ENCODE results near the gene NID2.

The NID2 gene

DNA sequence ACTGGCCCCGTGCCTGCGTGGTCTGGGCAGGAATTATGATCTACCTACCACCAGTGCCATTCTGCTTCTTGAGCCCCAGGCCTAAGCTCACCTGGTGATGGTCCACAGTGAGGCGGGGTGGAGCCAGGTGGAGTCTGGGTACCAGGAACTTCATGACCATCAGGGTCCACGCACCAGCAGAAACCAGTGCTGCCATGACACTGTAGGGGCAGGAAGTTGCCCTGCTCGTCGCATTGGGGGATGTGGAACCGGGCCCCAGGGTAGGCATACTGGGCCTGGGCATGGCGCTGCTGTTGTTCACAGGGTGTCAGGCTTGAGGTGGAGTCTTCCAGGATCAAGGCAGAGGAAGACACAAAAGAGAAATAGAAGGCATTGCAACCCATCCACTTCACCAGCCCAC, 49.9 kb downstream of the NID2 start:
- no peak overlapping the region for H3K4me3 ChIP-seq (ENCODE audit: control insufficient read depth, low read depth, low read length)
- DNase-seq (ENCODE audit: low read depth), result no peak
- TF ChIP-seq, protein P1, sequence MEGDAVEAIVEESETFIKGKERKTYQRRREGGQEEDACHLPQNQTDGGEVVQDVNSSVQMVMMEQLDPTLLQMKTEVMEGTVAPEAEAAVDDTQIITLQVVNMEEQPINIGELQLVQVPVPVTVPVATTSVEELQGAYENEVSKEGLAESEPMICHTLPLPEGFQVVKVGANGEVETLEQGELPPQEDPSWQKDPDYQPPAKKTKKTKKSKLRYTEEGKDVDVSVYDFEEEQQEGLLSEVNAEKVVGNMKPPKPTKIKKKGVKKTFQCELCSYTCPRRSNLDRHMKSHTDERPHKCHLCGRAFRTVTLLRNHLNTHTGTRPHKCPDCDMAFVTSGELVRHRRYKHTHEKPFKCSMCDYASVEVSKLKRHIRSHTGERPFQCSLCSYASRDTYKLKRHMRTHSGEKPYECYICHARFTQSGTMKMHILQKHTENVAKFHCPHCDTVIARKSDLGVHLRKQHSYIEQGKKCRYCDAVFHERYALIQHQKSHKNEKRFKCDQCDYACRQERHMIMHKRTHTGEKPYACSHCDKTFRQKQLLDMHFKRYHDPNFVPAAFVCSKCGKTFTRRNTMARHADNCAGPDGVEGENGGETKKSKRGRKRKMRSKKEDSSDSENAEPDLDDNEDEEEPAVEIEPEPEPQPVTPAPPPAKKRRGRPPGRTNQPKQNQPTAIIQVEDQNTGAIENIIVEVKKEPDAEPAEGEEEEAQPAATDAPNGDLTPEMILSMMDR (IDR thresholded peaks at IDR 0.05; ENCODE audit: control insufficient read depth, insufficient read depth, low read depth, low read length, missing control alignments), result no peak

DNA sequence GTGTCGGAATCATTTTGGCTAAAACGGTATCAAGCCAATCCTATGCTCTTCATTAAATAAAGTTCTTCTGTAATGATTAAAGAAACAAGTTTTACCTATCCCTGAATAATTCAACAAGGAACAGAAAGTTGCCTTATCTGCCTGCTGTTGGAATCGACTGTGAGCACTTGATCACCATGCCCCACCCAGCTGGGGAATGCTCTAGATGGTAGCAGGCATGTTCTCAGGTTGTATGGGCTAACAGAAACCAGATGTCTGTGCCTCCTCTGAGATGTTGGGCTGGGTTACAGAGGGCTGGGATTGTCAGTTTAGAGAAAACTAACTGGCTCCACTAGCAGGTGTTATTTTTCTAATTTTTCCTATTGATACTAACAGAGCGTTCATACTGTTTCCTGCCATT, 50.6 kb downstream of the NID2 start:
- no peak overlapping the region for H3K4me3 ChIP-seq (ENCODE audit: control insufficient read depth, low read depth, low read length)
- DNase-seq (ENCODE audit: low read depth), result no peak
- TF ChIP-seq, protein P1 (IDR thresholded peaks at IDR 0.05; ENCODE audit: control insufficient read depth, insufficient read depth, low read depth, low read length, missing control alignments), result no peak

- H3K4me3 ChIP-seq (ENCODE audit: control insufficient read depth, low read depth, low read length), result no peak overlapping the region
- no peak for DNase-seq (ENCODE audit: low read depth)
- TF ChIP-seq, protein P1 (IDR thresholded peaks at IDR 0.05; ENCODE audit: control insufficient read depth, insufficient read depth, low read depth, low read length, missing control alignments), result peak; percentile 47
Measured at GRCh38 chr14:52015411-52016030, 53.3 kb downstream of the NID2 start.

DNA sequence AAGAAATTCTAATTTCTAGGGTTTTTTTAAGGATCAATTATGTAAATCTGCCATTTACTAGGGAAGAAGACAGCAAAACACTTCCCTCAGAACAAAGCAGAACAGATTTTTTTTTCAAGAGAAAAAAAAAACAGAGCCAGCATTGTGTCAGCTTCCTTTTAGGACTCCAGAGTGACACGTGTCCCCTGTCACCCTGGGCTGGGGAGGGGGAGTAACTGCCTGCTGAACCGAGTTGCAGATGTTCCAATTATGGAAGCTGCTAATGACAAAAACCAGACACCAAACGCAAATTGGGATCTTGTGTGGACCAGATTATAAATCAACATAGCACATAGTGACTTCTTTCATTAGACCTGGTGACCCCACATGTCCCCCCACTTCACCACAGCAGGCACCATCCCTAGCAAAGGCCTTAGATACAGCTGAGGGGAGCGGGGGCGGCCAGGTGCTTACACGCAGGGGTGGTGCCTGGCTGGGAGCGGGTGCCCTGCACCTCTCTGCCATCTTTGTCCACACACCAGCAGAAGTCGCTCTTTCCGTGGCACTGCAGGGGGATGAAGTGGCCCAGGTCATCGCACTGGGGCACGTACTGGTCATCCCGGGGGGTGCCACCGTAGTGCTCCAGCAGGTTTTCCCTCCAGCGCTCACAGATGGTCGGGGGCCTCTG, 54.1 kb downstream of the NID2 start:
- DNase-seq (ENCODE audit: low read depth), result no peak
- H3K4me3 ChIP-seq (ENCODE audit: control insufficient read depth, low read depth, low read length), result no peak overlapping the region
- TF ChIP-seq, protein P1 (IDR thresholded peaks at IDR 0.05; ENCODE audit: control insufficient read depth, insufficient read depth, low read depth, low read length, missing control alignments), result no peak

- TF ChIP-seq, protein P1 (IDR thresholded peaks at IDR 0.05; ENCODE audit: control insufficient read depth, insufficient read depth, low read depth, low read length, missing control alignments), result peak; percentile 25
- no peak overlapping the region for H3K4me3 ChIP-seq (ENCODE audit: control insufficient read depth, low read depth, low read length)
- DNase-seq (ENCODE audit: low read depth), result no peak
Measured at GRCh38 chr14:52013984-52014600, 54.8 kb downstream of the NID2 start.

DNA sequence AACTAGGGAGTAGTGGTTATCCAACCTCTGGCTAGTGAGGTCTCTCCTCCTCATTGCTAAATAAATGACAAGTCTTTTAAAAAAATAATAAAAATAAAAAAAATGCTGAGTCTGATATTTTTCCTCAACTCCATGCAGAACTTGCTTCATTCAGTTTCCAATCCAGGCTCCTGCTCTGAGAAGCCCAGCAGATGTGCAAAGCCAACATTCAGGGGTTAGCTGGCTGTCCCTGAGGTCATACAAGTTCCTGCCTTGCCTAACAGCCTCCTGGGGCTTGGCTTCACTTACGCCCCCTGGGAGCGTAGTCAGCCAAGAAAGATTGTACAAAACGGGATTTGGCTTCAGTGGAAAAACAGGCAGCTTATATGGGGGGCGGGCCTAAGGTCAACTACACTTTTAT, 56.2 kb downstream of the NID2 start:
- no peak for DNase-seq (ENCODE audit: low read depth)
- no peak overlapping the region for H3K4me3 ChIP-seq (ENCODE audit: control insufficient read depth, low read depth, low read length)
- TF ChIP-seq, protein P1 (IDR thresholded peaks at IDR 0.05; ENCODE audit: control insufficient read depth, insufficient read depth, low read depth, low read length, missing control alignments), result no peak
